ENCODE results near the gene CSNK1G1.
"Not testable (repeated sequence)": the region's sequence is repeated elsewhere in the genome, so short reads cannot be mapped to it uniquely, and the experiment has no call there.

Gene CSNK1G1

GRCh38 chr15:64232400-64232799 is 123.6 kb downstream of the CSNK1G1 start:
- TF ChIP-seq CTCF (IDR thresholded peaks at IDR 0.05; ENCODE audit: insufficient read depth, low read depth, low read length, missing control alignments), result no peak
- DNase-seq (ENCODE audit: low read depth), result no peak
- no peak overlapping the region for H3K4me3 ChIP-seq (ENCODE audit: low read depth, low read length)

- TF ChIP-seq CTCF (IDR thresholded peaks at IDR 0.05; ENCODE audit: insufficient read depth, low read depth, low read length, missing control alignments), result no peak
Measured at GRCh38 chr15:64229129-64229724, 126.7 kb downstream of the CSNK1G1 start.

GRCh38 chr15:64225804-64226203 is 130.2 kb downstream of the CSNK1G1 start:
- TF ChIP-seq CTCF (IDR thresholded peaks at IDR 0.05; ENCODE audit: insufficient read depth, low read depth, low read length, missing control alignments), result no peak
- no peak for DNase-seq (ENCODE audit: low read depth)
- no peak overlapping the region for H3K4me3 ChIP-seq (ENCODE audit: low read depth, low read length)

More at GRCh38 chr15:64229129-64229724, 126.7 kb downstream of the CSNK1G1 start:
- DNase-seq (ENCODE audit: low read depth), result no peak
- H3K4me3 ChIP-seq (ENCODE audit: low read depth, low read length), result no peak overlapping the region

- H3K4me3 ChIP-seq (ENCODE audit: low read depth, low read length), result no peak overlapping the region
- TF ChIP-seq CTCF (IDR thresholded peaks at IDR 0.05; ENCODE audit: insufficient read depth, low read depth, low read length, missing control alignments), result no peak
- no peak for DNase-seq (ENCODE audit: low read depth)
Measured at GRCh38 chr15:64224511-64224910, 131.5 kb downstream of the CSNK1G1 start.

GRCh38 chr15:64223882-64224281 is 132.1 kb downstream of the CSNK1G1 start:
- DNase-seq (ENCODE audit: low read depth), result no peak
- no peak overlapping the region for H3K4me3 ChIP-seq (ENCODE audit: low read depth, low read length)
- TF ChIP-seq CTCF (IDR thresholded peaks at IDR 0.05; ENCODE audit: insufficient read depth, low read depth, low read length, missing control alignments), result no peak

GRCh38 chr15:64222573-64223366 is 133.2 kb downstream of the CSNK1G1 start:
- no peak for DNase-seq (ENCODE audit: low read depth)
- H3K4me3 ChIP-seq (ENCODE audit: low read depth, low read length), result no peak overlapping the region
- TF ChIP-seq CTCF (IDR thresholded peaks at IDR 0.05; ENCODE audit: insufficient read depth, low read depth, low read length, missing control alignments), result no peak

- H3K4me3 ChIP-seq (ENCODE audit: low read depth, low read length); DNase-seq (ENCODE audit: low read depth): not testable (repeated sequence)
Measured at GRCh38 chr15:64221911-64222310, 134.1 kb downstream of the CSNK1G1 start.

- not testable (repeated sequence) for H3K4me3 ChIP-seq (ENCODE audit: low read depth, low read length); DNase-seq (ENCODE audit: low read depth)
Measured at GRCh38 chr15:64217429-64217750, 138.6 kb downstream of the CSNK1G1 start.

Data from GM12865 (cell line).